M059J (cell line): ENCODE measurements around the gene ZNF175. TPM values are rescaled to one million over a fixed set of nuclear protein-coding genes. Genes with fewer than 3 reads are reported as not detected.
A peak's percentile ranks its signal among the peaks of the same experiment; 100 is the strongest.

Experiments
- DNase-seq: peaks from one replicate; pipeline ENCODE4 v3.0.0-alpha.2; 2012; ENCODE audit warnings: low read depth
- total RNA-seq: library from RNA; depleted of rRNA; stranded (reverse); fragments of >200 nt; shearing (Covaris generic); gene quantifications from 2 replicates; pipeline ENCODE4 v1.2.3, GENCODE V29; 2014

ZNF175 gene
- total RNA-seq, 1 experiment from 2014 or later = 7.1 TPM

GRCh38 chr19:51549533-51550324 is 21.4 kb upstream of the ZNF175 start:
- DNase-seq = no peak

- no peak for DNase-seq
Measured at GRCh38 chr19:51550848-51551672, 20.0 kb upstream of the ZNF175 start.

GRCh38 chr19:51551673-51552432 is 19.2 kb upstream of the ZNF175 start:
- DNase-seq = no peak

- no peak for DNase-seq
Measured at GRCh38 chr19:51552608-51552995, 18.5 kb upstream of the ZNF175 start.

- peak; percentile 64 for DNase-seq
Measured at GRCh38 chr19:51552996-51553725, 17.9 kb upstream of the ZNF175 start.

- DNase-seq = no peak
Measured at GRCh38 chr19:51559240-51559639, 11.8 kb upstream of the ZNF175 start.

- DNase-seq = no peak
Measured at GRCh38 chr19:51560339-51560738, 10.7 kb upstream of the ZNF175 start.

- DNase-seq = no peak
Measured at GRCh38 chr19:51564791-51565190, 6.3 kb upstream of the ZNF175 start.

- peak; percentile 26 for DNase-seq
Measured at GRCh38 chr19:51565583-51565982, 5.5 kb upstream of the ZNF175 start.

- DNase-seq = peak; percentile 28
Measured at GRCh38 chr19:51566489-51567100, 4.5 kb upstream of the ZNF175 start.

- no peak for DNase-seq
Measured at GRCh38 chr19:51567583-51567982, 3.5 kb upstream of the ZNF175 start.

- peak; percentile 36 for DNase-seq
Measured at GRCh38 chr19:51568456-51568855, 2.6 kb upstream of the ZNF175 start.

GRCh38 chr19:51571599-51571998 is 516 bp downstream of the ZNF175 start:
- no peak for DNase-seq

GRCh38 chr19:51572410-51572809 is 1.3 kb downstream of the ZNF175 start:
- DNase-seq = peak; percentile 64

GRCh38 chr19:51572908-51573307 is 1.8 kb downstream of the ZNF175 start:
- peak; percentile 96 for DNase-seq

- DNase-seq = peak; percentile 68
Measured at GRCh38 chr19:51573331-51573730, 2.2 kb downstream of the ZNF175 start.

- no peak for DNase-seq
Measured at GRCh38 chr19:51576850-51577249, 5.8 kb downstream of the ZNF175 start.

GRCh38 chr19:51586103-51586728 is 15.1 kb downstream of the ZNF175 start:
- DNase-seq = no peak

- DNase-seq = no peak
Measured at GRCh38 chr19:51586799-51587198, 15.7 kb downstream of the ZNF175 start.
